ENCODE results near the gene GYS1. TPM values are rescaled to one million over a fixed set of nuclear protein-coding genes. Genes with fewer than 3 reads are reported as not detected.
"Not testable (repeated sequence)": the region's sequence is repeated elsewhere in the genome, so short reads cannot be mapped to it uniquely, and the experiment has no call there.

The GYS1 gene
- total RNA-seq = 73.8 TPM

- peak; percentile 99 for DNase-seq (ENCODE audit: low spot score)
Measured at GRCh38 chr19:48993175-48994034, at the start of gene GYS1, which contains the start of gene RUVBL2. Gene GYS1, minus strand, starts transcription at chr19:48993309. Its CDS starts 197 bp downstream, at chr19:48993112. Gene RUVBL2, plus strand, starts transcription at chr19:48993887. Its CDS starts 25 bp downstream, at chr19:48993912.

GRCh38 chr19:49042666-49043065, 49.6 kb upstream of the GYS1 start:
- not testable (repeated sequence) for DNase-seq (ENCODE audit: low spot score)

GRCh38 chr19:49042177-49042576, 49.1 kb upstream of the GYS1 start:
- DNase-seq (ENCODE audit: low spot score) = no peak

- DNase-seq (ENCODE audit: low spot score) = not testable (repeated sequence)
Measured at GRCh38 chr19:49039736-49040135, 46.6 kb upstream of the GYS1 start.

- DNase-seq (ENCODE audit: low spot score) = not testable (repeated sequence)
Measured at GRCh38 chr19:49038557-49039276, 45.6 kb upstream of the GYS1 start.

- DNase-seq (ENCODE audit: low spot score) = not testable (repeated sequence)
Measured at GRCh38 chr19:49038111-49038510, 45.0 kb upstream of the GYS1 start.

- DNase-seq (ENCODE audit: low spot score) = not testable (repeated sequence)
Measured at GRCh38 chr19:49036815-49037214, 43.7 kb upstream of the GYS1 start, which contains the start of gene CGB1. Gene CGB1, minus strand, starts transcription at chr19:49036895. Its CDS starts 184 bp downstream, at chr19:49036711.

- DNase-seq (ENCODE audit: low spot score) = not testable (repeated sequence)
Measured at GRCh38 chr19:49031642-49032301, 38.7 kb upstream of the GYS1 start, which contains the start of gene CGB2. Gene CGB2, plus strand, starts transcription at chr19:49031890. Its CDS starts 206 bp downstream, at chr19:49032096.

GRCh38 chr19:49030323-49030722, 37.2 kb upstream of the GYS1 start:
- DNase-seq (ENCODE audit: low spot score) = not testable (repeated sequence)

- not testable (repeated sequence) for DNase-seq (ENCODE audit: low spot score)
Measured at GRCh38 chr19:49029749-49030148, 36.6 kb upstream of the GYS1 start.

GRCh38 chr19:49028686-49029085, 35.6 kb upstream of the GYS1 start:
- DNase-seq (ENCODE audit: low spot score) = not testable (repeated sequence)

- DNase-seq (ENCODE audit: low spot score) = not testable (repeated sequence)
Measured at GRCh38 chr19:49025599-49025998, 32.5 kb upstream of the GYS1 start.

GRCh38 chr19:49025088-49025487, 32.0 kb upstream of the GYS1 start:
- DNase-seq (ENCODE audit: low spot score) = not testable (repeated sequence)

- not testable (repeated sequence) for DNase-seq (ENCODE audit: low spot score)
Measured at GRCh38 chr19:49024233-49024632, 31.1 kb upstream of the GYS1 start, which contains the start of gene CGB3. Gene CGB3, minus strand, starts transcription at chr19:49024333. Its CDS starts 362 bp downstream, at chr19:49023971.

- DNase-seq (ENCODE audit: low spot score) = no peak
Measured at GRCh38 chr19:49022116-49022515, 29.0 kb upstream of the GYS1 start.

- DNase-seq (ENCODE audit: low spot score) = no peak
Measured at GRCh38 chr19:49020931-49021895, 28.1 kb upstream of the GYS1 start.

- DNase-seq (ENCODE audit: low spot score) = no peak
Measured at GRCh38 chr19:49020342-49020741, 27.2 kb upstream of the GYS1 start.

- peak; percentile 60 for DNase-seq (ENCODE audit: low spot score)
Measured at GRCh38 chr19:49019242-49019932, 26.3 kb upstream of the GYS1 start.

- DNase-seq (ENCODE audit: low spot score) = not testable (repeated sequence)
Measured at GRCh38 chr19:49018388-49019241, 25.5 kb upstream of the GYS1 start.
